GM21423 (cell line): ENCODE results near the gene KLC1.
A peak's percentile ranks its signal among the peaks of the same experiment; 100 is the strongest.
"Not testable (repeated sequence)": the region's sequence is repeated elsewhere in the genome, so short reads cannot be mapped to it uniquely, and the experiment has no call there.

Source experiments
- ATAC-seq: cut with Tn5 transposase; IDR thresholded peaks from one replicate; pipeline ENCODE4 v1.9.1; 2021; ENCODE audit warnings: mild to moderate bottlenecking, moderate library complexity; ENCODE audit not compliant: unreplicated experiment

Gene KLC1

GRCh38 chr14:103628684-103629502 is at the start of gene KLC1:
Gene KLC1, plus strand, starts transcription at chr14:103629211. Its CDS starts 25,354 bp downstream, at chr14:103654565.
- ATAC-seq = peak; percentile 54

DNA sequence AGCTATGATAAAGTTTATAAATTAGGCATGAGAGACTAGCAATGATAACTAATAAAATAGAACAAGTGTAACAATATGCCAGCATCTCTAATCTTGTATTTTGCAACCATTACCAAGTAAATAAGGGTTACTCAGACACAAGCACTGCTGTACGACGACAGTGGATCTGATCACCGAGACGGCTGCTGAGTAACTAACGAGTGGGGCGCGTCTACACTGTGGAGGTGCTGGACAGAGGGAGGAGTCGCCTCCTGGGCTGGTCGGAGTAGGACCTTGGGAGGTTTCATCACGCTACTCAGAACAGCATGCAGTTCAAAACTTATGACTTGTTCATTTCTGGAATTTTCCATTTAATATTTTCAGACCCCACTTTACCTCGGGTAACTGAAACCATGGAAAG is 47.8 kb upstream of the KLC1 start:
- no peak for ATAC-seq

DNA sequence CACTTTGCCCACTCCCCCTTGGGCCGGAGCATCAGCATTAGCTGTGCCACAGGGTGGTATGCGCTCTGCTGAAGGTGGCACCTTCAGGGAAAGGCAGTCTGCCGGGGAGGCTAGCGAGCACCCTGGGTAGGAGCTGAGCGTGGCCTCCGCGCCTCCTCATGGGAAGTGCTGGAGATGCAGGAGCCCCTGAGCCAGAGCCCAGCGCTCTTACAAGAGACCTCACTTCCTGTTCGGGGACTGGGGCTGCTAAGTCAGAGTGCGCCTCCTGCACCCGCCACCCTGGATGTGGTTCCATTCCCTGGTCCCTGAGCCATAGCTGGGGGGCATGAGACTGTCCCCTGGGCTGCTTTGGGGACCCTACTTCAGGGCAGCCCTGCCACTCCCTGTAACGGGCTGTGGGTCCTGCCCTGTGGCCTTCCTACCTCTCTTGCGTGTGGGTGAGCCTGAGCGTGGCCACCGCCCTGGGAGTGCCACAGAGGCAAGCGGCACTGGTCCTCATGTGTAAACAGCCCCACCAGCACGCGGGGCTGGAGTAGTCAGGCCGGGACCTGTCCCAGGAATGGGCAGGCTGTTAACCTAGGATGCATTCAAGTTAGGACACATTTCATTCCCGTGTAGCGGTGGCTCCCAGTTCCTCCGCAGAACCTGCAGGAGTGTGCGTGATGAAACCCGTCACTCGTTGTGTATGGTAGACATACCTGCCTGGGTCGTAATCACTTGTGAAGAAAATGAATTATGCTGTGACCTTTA is 46.9 kb upstream of the KLC1 start:
- no peak for ATAC-seq

- no peak for ATAC-seq
Measured at GRCh38 chr14:103584326-103584915, 44.6 kb upstream of the KLC1 start.

GRCh38 chr14:103593577-103593976 is 35.4 kb upstream of the KLC1 start:
- peak; percentile 93 for ATAC-seq

GRCh38 chr14:103594265-103594664 is 34.7 kb upstream of the KLC1 start:
- no peak for ATAC-seq

DNA sequence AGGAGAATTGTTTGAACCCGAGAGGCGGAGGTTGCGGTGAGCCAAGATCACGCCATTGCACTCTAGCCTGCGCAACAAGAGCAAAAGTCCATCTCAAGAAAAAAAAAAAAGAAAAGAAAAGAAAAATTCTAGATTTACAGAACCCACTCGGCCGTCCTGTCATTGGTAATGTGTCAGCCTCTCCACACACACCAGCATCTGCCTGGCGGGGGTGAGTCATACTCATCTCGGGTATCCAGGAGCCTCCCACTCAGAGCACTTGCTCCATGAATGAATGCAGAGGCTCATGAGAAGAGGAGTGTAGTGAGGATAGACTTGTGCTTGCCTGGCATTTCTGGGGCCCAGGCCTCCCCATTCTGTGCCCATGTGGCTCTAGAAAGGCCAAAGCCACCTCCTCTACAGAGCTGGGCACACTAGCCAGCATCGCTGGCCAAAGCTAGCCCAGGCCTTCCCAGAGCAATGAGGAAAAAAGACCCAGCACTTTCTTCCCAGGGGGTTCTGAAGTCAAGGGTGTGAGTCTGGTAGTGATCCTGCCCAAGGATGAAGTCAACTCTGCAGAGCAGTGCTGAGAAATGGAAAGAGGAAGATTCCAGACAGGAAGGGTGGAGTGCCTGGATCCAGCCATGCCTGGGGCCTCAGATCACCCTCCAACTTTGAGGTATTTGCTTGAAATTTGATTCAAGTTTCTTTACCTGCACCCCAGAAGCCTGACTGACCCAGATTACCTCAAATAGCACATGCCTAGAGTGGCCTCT is 31.2 kb upstream of the KLC1 start:
- no peak for ATAC-seq

GRCh38 chr14:103600503-103600902 is 28.5 kb upstream of the KLC1 start:
- ATAC-seq = no peak

DNA sequence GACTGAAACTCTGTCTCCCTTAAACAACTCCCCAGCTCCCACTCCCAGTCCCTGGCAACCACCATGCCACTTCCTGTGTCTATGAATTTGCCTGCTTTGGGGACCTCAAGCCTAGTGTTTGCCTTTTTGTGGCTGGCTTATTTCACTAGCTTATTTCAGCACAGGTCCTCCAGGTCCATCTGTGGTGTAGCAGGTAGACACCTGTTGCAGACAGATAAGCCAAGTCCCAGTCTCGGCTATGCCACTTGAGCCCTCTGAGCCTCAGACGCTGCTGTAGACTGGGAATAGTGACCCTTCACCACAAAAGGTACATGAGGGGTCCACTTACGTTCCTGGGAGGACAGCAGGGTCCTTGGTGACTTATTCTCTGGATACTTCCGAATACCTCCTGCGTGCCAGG is 24.4 kb upstream of the KLC1 start:
- ATAC-seq = no peak

- peak; percentile 72 for ATAC-seq
Measured at GRCh38 chr14:103606963-103607668, 21.9 kb upstream of the KLC1 start.

DNA sequence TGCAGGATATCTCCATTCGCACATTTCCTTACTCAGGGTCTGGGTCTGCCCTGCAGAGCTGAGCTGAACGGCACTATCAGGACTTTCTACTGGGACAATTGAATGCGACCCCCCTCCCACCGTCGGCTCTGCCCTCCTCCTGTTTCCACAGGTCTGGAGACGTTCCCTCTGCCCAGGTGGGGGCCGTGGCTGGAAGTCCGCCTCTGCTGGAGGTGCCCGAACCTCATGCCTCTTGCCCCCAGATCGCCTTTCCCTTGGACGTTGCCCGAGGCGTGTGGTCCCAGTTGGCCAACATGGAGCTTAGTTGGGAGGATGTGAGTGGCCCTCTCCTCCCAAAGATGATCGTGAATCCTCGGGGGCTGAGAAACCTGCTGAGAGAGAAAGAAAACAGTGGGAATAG is 21.2 kb upstream of the KLC1 start:
- no peak for ATAC-seq

DNA sequence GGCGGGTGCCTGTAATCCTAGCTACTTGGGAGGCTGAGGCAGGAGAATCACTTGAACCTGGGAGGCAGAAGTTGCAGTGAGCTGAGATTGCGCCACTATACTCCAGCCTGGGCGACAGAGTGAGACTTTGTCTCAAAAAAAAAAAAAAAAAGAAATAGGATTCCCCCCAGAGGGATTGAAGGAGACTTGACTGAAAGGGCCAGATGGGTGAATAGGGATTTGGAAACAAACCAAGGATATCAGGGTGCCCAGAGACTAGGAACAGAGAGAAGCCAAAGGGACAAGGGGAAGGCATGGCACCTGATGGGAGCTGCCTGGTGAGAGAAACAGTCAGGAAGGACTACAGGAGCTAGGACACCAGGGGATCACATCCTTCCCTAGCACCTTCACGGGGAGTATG is 19.9 kb upstream of the KLC1 start:
- not testable (repeated sequence) for ATAC-seq

- no peak for ATAC-seq
Measured at GRCh38 chr14:103611215-103611614, 17.8 kb upstream of the KLC1 start.

GRCh38 chr14:103613517-103613916 is 15.5 kb upstream of the KLC1 start:
- no peak for ATAC-seq

- ATAC-seq = no peak
Measured at GRCh38 chr14:103616635-103617300, 12.2 kb upstream of the KLC1 start.

- ATAC-seq = no peak
Measured at GRCh38 chr14:103619057-103619456, 10.0 kb upstream of the KLC1 start.

GRCh38 chr14:103621860-103622259 is 7.2 kb upstream of the KLC1 start:
- no peak for ATAC-seq

- ATAC-seq = no peak
Measured at GRCh38 chr14:103623308-103623707, 5.7 kb upstream of the KLC1 start.

- ATAC-seq = no peak
Measured at GRCh38 chr14:103623883-103624482, 5.0 kb upstream of the KLC1 start.

DNA sequence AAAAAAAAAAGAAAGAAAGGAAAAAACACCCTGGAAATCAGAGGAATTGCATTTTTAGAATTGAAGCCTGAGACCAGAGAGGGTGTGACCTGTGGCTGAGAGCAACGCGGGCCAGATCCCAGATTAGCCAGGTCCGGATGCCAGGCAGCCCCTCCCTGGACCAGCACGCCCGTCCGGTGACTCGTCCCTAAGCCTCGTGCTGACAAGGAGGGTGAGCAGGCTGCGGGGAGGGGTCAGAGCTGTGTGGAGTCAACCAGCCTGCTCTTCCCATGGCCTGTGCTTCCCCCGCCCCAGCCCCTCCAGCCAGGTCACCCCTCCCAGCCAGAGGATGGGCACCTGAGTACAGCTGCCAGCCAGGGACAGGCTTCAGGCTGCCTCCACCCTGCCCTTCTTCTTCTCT is 4.2 kb upstream of the KLC1 start:
- ATAC-seq = no peak
